HG03469 (cell line): ENCODE measurements around the gene CCDC187.
"Not testable (repeated sequence)": the region's sequence is repeated elsewhere in the genome, so short reads cannot be mapped to it uniquely, and the experiment has no call there.

Source experiments
- ATAC-seq: cut with Tn5 transposase; IDR thresholded peaks from one replicate; pipeline ENCODE4 v1.9.1; 2021; ENCODE audit warnings: mild to moderate bottlenecking, moderate library complexity, moderate number of reproducible peaks; ENCODE audit not compliant: unreplicated experiment

CCDC187 gene

DNA sequence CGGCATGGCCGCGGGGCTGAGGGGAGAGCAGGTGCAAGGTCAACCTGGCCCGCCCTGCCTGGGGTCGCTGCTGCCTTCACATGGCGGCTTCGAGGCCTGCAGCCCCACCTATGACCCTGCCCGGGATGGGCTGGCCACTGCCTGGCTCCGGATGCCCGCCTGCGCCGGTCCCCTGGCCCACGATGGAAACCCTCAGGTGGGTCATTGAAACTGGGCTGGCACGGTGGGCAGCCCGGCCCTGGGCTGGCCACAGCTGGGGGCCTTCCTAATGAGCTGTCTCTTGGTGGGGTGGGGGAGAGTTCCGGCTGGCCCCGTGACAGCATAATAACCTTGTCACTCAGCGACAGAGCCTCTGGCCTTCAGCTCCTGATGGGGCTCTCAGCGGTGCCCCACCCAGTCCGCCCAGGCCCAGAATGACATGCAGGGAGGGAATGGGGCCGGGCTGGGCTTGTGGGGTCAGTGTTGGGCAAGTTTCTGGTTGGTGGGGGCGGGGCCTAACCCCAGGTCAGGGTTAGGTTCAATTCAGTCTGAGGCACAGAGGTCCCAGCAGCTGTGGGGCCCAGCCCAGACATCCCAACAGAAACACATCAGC, at the start of gene CCDC187:
Gene CCDC187, minus strand, starts transcription at position 270 of the 592 bp plus-strand sequence. Its CDS starts 264 bp downstream, at position 6.
- ATAC-seq = no peak

DNA sequence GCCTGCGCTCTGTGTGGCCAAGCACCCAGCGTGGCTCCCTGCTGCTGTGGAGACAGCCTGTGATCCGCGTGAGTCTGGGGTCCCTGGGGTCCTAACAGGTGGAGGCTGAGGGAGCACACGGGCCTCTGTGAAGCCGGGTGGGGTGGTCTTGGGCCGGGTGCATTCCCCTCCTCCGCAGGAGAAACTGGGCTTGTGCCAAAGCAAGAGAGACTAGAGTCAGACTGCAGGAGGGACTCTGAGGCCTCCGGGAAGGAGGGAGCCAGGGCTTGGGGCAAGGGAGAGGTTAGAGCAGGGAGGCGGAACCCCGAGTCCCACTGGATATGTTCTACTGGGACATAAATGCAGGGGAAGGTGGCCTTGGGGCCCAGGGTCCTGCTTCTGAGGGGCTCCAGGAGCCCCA, 49.2 kb upstream of the CCDC187 start:
- ATAC-seq = no peak

DNA sequence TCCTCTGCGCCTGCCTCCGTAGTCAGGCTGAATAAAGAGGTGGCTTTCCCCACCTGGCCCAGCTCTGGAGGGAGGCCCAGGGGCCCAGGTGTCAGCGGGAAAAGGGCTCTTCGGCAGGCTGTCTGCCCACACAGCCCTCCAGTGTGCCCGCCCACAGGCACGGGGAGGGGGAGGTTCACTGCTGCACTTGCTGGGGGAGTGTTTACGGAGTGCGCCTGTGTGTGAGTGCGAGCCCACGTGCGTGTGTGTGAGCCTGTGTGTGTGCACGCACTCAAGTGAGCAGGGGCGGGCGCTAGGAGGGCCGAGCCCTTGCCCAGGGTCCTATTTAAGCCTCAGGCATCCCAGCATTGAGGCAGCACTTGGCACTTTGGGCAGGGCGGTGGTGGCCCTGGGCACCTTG, 48.8 kb upstream of the CCDC187 start:
- no peak for ATAC-seq

DNA sequence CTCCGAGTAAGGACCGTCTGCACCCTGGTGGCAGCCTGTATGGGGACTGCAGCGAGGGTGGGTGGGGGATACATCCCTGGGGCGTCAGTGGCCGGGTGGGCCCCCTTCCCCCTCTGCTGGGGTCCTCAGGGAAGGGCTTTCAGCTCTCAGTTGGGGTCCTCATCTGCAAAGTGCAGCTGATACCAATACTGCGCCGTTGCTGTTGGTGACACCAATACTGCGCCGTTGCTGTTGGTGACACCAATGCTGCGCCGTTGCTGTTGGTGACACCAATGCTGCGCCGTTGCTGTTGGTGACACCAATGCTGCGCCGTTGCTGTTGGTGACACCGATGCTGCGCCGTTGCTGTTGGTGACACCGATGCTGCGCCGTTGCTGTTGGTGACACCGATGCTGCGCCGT, 48.0 kb upstream of the CCDC187 start:
- ATAC-seq = not testable (repeated sequence)

DNA sequence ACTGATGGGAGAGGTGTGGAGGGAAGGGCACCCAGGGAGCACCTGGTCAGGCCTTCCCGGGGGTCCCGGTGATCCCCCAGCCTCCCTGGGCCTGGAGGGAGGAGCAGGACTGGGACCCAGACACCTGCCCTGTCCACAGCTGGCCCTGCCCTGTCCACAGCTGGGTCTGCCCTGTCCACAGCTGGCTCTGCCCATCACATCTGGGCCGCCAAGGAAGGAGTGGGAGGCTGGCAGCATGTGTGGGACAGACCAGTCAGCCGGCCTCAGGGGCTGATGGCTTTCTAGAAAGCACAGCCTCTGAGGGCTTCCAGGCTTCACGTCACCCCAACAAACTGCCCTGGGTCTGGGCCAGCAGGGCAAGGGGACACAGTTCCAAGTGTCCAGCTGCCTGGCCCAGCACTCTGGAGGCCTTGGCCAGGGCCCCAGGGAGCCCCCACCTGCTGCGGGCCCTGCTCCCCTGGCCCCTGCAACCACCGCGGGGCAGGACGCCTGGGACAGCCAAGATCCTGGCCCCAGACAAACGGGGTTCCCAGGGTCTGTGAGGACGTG, 47.4 kb upstream of the CCDC187 start:
- no peak for ATAC-seq

DNA sequence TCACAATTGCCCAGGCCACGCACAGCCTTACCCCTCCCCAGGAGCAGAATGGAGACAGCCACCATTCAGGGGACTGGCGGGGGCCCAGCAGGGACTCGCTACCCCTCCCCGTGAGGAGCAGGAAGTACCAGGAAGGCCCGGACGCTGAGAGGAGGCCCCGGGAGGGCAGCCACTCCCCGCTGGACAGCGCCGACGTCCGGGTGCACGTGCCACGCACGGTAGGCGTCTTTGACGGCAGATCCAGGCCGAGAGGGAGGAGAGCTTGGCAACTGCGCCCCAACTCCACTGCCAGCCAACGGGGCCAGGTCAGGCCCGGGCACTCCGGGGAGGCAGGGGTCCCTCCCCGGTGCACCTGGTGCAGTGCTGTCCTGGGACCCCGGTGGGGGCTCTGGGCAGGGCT, 45.7 kb upstream of the CCDC187 start:
- no peak for ATAC-seq

DNA sequence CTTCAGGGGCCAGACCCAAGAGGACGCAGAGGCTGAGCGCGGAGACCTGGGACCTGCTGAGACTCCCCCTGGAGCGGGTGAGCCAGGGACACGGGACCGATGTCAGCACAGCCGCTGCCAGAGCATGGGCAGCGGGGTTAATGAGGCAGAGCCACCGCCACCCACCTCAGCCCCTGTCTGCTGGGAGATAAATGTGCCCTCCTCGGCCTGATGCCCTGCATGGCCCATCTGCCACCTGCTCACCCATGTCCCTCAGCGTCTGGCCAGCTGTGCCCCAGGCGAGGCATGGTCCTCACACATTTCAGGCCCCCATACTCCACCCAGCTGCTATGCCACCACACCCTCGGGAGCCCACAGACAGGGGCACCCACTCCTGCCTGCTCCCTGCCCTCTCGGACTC, 44.8 kb upstream of the CCDC187 start:
- ATAC-seq = no peak

DNA sequence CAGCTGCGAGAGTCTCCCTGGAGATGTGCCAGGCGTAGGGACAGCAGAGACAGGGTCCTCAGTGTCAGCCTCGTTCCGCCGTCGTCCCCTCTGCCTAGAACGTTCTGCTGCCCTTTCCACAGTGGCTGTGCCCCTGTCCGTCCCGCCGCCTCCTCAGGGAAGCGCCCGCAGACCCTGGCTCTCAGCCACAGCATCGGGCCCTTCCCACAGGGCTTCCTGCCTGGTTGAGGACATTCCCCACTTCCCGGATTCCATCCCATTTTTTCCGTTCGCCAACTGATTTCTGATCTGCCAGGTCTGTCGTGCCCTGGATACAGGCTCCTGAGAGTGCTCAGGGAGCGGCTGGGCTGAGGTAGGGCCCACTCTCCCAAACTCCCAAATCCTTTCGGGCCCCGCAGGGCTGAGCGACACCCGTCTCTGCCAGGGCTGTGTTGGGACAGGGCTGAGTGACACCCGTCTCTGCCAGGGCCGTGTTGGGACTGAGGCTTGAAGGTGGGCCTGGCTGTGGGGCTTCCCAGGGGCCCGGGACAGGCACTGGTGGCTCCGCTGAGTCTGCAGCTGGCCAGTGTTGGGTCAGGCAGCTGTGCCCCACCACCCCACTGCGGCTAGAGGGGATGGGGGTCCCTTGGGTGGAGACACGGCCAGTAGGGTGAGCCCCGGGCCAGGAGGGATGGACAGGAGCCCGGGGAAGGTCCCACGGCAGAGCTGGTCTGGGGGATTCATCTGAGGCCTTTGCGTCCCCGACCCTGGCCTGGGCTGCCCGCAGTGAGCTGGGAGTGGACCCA, 43.8 kb upstream of the CCDC187 start:
- ATAC-seq = no peak

DNA sequence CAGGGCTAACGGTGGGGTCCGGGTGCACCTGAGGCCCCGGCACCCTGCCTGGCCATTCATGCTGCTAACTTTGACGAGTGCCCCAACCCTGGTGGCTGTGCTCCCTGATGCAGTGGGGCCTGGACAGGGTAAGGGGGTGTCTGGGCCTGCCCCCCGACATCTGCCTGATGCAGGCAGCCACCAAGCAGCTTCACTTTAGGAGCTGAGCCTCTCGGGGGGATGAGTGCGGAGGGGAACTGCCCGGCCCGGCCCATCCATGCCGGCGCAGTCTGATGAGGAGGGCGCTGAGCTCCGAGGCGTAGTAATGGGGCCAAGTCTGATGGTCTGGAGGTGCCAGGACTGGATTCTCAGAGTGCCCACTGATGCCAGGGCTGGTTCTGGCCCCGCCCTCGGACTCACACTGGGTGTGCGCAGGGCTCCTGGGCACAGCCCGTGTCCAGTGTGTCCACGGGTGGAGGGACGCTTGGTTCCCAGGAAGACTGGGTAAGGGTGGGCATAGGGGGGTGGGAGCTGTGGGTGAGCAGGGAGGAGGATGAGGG, 43.1 kb upstream of the CCDC187 start:
- no peak for ATAC-seq

DNA sequence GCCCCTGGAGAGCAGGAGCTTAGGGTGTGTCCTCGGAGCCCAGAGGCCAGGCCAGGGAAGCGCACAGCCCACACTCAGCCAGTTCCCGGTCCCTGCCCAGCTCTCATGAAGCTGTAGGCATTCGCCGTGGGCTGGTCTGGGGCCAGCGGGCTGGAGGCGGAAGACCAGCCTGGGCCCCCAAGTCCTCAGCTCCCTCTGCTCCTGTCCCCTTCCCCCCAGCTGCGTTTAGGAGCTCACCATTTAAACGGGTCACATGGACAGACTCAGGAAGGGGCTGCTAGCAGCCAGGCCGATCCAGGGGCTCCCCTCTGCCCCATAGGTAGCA, 42.2 kb upstream of the CCDC187 start:
- no peak for ATAC-seq

DNA sequence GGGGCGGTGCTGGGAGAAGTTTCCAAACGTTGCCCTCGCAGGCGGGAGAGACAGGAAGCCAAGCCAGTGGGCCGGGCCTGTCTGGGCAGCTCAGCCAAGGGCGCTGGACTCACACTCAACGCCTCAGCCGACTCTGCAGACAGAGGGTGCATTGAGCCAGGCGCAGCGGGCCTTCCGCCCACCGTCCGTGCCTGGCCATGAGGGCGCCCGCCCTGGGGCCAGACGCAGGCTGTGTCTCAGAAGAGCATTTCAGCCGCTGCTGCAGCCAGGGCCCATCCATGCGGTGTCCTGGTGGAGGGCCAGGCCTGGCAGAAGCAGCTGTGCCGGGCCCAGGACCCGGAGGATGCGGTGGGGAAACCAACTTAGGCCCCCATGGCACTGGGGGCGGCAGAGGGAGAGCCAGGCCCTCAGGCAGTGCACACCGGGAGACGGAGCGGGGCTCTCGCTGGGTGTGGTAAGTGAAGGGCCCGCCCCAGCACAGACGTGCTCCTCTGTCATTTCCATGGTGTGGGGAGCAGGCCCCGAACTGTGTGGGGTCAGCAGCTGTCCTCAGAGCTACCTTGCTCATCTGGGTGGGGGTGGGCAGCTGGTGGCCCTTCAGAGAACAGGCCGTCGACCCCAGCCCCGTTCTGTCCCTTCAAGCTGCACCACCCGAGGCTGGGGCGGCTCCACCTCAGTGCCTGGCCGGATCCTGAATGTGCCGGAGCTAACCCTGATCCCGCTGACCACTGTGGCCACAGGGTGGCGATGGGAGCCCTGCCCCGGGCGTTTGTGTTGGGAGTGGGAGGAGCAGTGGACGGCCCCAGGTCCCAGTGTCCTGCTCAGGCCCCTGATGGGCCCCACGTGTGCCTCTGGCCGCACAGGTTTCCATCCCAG, 41.6 kb upstream of the CCDC187 start:
- no peak for ATAC-seq

DNA sequence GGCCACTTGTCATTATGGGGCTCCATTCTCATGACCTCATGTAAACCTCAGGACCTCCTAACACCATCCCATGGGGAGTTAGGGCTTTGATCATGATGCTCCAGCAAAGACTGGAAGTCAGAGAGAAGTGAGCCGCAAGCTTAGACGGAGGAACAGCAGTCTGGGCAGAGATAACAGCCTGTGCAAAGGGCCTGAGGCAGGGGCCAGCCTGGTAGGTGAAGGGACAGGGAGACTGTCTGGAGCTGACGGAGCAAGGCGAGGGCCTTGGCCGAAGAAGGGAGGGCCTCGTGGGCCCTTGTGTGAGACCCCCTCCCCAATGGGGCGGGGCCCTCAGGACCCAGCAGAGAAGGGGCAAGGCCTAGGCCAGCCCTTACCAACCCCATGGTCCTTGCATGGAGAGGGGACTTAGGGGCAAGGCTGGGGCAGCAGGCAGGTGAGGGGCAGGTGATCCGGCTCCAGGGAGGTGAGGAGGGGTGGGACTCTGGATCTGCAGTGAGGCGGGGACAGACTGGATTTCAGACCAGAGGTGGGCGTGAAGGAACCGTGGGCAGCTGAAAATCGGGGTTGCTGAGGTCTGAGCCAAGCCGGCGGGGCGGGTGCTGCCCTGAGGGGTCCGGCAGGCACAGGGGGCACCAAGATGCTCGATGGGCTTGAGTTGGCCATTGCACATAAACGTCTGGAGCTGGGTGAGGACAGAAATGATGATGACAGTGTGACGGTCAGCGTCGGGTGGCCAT, 40.8 kb upstream of the CCDC187 start:
- no peak for ATAC-seq

DNA sequence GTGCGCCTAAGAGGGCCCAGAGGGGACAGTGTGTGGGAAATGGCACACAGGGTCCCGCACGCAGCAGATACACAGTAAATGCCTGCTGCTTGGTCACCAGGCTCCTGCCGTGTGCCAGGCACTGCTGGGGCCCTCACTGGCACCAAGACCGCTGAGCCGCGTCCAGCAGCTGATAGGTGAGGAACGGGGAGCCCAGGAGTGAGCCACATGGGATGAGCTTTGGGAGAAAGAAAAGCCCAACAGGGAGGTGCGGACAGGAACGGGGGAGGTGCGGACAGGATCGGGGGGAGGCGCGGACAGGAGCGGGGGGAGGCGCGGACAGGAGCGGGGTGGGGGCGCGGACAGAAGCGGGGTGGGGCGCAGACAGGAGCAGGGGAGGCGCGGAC, 40.0 kb upstream of the CCDC187 start:
- ATAC-seq = no peak

DNA sequence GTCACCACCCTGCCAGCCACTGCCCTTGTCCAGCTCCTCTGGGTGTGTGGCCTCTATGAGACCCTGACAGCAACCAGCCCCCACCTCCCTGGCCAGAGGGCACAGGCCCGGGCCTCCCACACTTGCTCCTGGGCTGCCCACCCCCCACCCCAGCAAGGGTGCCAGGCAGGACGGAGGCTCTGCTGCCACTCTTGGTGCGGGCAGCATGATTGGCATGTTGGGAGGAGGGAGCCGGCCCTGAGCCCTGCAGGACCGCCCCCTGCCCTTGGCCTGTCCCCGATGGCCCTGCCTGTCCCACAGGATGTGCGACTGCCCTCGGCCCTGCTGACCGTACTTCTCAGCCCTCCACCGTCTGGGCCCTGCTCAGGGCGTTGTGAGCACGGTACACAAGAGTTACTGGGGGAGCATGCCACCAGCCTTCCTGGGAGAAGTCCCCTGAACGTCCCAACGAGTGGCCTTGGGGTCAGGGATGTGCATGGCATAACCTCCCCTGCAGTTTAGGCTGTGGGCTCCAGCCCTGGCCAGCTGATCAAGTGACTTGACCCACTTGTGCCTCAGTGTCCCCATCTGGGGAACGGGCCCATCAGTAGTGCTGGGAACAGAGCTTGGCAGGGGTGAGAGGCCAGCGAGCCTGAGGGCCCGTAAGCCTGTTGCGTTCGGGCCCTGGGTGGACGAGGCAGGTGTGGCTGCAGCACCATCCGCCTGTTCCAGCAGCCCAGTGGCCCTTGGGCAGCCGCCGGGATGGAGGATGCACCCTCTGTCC, 39.4 kb upstream of the CCDC187 start:
- ATAC-seq = no peak

DNA sequence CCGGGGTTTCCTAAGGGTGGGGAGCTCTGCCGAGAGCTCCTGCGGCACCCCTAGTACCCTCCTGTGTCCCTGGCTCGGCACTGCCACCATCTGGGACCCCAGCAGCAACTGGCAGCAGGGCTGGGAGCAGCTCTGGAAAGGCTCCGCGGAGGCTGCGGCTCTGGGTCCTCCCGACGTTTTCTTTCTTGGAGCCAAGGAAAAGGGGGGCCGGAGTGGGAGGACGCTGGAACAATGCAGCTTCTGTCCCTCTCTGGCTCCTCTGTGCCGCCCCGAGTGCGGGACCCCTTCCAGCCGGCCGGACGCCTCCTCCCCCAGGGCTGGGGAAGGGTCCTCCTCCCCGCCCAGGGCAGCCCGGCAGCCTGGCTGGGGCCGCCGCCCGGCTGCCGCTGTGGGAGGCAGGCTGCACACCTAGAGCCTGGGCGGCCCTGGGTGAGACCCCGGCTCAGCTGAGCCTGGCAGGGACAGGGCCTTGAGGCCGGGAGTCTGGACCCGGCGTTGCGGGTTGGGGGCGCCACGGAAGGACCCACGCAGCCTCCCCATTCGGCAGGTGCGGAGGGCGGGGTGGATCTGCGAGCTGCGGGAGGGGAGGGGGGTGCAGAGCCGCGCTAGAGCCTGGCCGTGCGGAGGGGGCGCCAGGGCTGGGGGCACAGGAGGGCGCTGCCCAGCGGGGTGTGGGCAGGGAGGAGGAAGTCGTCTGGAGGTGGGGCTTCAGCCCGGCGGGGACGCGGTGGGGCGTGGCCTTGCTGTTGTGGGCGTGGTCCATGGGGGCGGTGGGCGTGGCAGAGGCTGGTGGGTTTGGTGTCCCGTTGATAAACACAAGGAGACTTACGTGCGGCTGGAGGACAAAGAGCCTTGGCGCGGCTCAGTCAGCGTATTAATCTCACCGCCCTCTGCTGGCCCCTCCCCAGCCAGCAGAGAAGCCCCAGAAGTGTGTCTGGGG, 38.6 kb upstream of the CCDC187 start:
- no peak for ATAC-seq

DNA sequence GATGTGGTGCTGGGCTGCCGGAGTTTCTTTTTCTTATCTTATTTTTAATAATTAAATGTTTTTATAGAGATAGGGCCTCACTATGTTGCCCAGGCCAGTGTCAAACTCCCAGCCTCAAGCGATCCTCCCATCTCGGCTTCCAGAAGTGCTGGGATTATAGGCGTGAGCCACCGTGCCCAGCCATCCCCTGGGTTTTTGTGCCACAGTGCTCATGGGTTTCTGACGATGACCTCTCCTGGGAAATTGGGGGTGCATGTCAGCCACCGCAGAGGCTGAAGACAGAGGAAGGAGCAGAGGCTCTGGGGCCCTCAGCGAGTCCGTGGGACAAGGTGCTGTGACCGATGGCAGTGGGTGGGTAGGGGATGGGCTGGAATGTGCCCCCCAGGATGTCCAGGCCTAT, 37.9 kb upstream of the CCDC187 start:
- no peak for ATAC-seq

DNA sequence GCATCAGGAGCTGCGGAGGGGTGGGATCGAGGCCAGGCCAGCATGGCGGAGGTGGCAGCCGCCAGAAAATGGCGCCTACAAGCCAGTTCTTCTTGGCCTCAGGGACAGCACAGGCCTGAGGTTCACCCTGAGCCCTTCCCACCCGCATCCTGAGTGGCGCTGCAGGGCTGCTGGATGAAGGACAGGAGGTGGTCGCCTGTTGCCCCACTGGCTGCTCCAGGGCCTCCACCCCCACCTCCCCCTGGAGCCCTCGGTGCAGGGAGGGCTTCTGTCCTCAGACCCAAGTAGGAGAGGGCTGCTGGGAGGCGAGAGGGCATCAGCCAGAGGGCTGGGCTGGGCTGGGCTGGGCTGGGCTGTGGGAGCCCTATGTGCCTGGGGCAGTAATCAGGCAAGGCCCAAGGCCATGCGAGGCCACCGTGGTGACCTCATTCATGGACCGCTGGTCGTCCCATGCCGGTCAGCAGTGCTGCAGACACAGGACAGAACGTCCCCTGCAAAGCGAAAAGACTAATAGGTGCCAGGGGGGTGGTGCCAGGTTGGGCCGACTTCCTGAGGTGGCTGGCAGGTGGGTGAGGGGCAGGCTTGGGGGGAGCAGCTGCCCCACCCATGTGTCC, 37.3 kb upstream of the CCDC187 start:
- no peak for ATAC-seq

DNA sequence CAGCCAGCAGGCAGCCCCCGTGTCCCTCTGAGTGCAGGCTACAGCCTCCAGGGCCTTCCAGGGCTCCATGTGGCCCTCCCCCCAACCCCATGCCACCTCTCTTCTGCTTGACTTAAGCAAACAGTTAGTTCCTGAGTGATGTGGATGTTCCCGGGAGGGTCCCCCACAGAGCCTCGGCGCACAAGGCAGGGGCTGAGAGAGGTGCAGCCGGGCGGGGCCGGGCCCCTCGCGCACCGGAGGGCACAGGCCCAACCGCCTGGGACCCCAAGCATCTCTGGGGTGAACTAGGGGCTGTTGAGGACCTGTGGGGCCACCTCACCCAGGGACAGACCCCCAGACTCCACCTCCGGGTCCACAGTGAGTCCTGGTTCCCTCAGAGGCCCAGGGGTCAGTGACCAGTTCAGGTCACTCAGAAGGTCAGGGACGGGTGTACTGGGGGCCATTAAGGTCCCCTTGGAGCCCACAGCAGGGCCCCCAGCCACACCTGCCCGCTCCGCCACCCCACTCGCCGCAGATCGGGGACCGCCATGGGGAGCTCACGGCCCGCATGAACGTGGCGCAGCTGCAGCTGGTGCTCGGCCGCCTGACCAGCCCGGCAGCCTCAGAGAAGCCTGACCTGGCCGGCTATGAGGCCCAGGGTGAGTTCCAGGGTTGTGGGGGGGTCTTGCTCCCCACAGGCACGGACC, 36.6 kb upstream of the CCDC187 start:
- ATAC-seq = no peak
